HG03342 (cell line): ENCODE measurements around the gene HOXA7.

Experiments
- ATAC-seq: cut with Tn5 transposase; IDR thresholded peaks from one replicate; pipeline ENCODE4 v1.9.1; 2021; ENCODE audit warnings: mild to moderate bottlenecking, moderate library complexity; ENCODE audit not compliant: unreplicated experiment

The HOXA7 gene

DNA sequence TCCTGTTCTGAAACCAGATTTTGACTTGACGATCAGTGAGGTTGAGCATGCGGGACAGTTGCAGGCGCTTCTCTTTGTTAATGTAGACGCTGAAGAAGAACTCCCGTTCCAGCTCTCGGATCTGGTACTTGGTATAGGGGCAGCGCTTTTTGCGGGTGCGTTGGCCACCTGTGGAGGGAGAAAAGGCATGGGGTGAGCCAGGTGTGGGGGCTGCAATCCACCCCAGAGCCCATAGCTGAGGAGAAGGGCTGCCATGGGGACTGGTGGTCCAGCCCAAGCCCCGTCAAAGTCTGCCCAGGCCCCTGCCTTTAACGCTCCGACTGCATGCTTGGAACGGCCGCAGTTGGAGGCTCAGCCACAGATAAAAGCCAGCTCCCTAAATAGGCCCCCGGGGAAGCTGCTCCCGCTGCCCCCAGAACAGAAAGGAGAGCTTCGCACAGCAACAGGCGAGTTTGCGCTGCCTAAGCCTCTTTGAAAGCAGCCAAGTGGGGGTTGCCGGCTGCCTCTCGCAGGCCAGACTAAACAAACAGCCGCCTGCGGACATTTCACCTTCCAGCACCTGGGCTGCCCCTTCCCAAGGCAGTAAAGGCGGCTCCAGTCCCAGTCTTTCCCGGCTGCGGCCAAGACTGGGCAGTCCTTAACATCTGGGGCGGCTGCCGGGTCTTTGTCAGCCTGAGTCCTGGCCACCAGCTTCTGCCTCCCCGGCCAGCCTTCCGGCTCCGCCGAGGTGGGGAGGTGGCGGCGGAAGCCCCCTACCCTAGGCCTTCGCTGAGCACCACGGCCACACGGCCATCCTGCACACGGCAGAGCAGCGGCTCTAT is 26.6 kb upstream of the HOXA7 start:
- no peak for ATAC-seq

DNA sequence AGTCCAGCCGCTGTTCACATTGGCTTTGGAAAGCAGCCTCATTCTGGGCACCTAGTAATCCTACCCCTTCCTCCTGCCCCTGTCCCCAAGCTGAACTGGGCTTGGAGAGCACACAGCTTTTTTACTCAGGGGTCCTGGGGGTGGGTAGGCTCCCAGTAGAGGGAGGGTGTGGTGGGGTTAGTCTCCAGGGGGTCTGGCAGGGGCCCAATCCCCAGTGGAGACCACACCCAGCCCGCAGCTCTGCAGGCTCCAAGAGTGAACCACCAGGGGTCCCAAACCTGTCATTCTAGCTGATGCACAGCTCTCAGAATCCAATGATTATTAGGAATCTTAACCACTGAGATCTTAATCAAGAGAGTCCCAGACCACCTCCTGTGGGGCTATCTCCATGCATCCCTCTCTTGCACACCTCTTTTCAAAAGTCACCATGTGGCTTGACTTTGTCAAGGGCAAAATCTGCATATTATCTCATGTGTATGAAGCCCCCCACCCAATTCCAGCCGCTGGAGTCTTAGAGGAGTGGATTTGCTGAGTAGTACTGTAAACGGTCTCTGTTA is 25.9 kb upstream of the HOXA7 start:
- ATAC-seq, result no peak

DNA sequence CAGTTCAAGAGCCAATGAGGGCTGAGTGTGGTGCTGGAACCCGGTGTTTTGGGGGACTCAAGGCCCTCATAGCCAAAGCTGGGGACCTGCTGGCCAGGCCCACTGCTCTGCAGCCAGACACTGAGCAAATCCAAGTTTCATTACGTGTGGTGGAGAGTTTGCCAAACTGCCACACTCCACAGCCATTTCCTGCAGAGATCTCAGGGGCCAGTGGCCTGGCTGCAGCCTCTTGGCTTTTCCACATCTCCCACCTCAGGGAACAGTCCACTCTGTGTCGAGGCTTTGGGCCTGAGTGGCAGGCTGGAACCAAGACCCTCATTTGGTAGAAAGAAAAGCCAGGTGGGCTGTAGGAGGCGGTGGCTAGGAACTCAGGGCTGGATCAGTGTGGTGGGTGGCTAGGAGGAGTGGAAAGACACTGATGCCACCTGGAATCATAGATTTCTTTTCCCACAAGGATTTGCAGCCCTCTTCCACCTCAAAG is 25.4 kb upstream of the HOXA7 start:
- ATAC-seq, result no peak

DNA sequence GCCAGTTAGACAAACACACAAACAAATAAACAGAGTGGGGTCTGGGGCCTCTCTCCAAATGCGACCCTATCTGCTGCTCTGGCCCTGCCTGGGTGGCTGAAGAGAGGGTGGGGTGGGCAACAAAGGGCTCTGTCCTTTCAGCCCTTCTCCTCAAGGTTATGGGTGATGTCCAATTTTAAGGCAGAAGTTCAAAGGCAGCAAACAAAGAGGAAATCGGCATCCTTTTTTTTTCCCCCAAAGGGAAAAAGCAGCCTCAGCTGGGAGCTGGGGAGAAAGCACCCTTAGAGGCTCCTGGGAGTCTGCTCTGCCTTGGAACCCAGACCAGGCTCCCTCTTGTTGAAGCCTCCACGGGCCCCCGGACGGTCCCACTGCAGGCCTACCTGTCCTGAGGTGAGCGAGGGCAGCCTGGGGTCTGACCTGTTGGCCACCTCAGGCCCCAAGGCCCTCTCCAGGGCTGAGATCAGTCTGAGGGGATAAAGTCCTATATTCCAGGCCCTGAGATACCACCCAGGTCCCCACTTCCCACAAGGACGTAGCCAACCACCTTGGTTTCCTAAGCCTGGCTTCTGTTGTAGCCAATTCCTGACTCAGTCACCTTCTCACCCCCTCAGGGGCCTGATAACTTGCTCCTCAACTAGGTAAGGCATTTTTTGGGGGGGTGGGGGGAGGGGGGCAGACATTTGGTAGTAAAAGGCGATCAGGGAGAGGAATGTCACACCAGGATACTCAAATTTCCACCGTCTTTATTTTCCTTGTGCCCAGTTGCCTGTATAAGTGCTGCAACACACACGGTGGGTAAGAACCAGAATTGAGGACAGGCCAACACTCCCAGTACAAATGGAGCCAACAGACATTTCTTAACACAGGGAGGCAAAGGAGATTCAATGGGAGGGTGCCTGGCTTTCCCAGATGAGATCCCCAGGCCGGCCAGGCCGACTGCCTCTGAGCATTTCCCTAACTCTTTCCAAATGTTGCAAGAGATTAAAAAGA is 24.3 kb upstream of the HOXA7 start:
- no peak for ATAC-seq

DNA sequence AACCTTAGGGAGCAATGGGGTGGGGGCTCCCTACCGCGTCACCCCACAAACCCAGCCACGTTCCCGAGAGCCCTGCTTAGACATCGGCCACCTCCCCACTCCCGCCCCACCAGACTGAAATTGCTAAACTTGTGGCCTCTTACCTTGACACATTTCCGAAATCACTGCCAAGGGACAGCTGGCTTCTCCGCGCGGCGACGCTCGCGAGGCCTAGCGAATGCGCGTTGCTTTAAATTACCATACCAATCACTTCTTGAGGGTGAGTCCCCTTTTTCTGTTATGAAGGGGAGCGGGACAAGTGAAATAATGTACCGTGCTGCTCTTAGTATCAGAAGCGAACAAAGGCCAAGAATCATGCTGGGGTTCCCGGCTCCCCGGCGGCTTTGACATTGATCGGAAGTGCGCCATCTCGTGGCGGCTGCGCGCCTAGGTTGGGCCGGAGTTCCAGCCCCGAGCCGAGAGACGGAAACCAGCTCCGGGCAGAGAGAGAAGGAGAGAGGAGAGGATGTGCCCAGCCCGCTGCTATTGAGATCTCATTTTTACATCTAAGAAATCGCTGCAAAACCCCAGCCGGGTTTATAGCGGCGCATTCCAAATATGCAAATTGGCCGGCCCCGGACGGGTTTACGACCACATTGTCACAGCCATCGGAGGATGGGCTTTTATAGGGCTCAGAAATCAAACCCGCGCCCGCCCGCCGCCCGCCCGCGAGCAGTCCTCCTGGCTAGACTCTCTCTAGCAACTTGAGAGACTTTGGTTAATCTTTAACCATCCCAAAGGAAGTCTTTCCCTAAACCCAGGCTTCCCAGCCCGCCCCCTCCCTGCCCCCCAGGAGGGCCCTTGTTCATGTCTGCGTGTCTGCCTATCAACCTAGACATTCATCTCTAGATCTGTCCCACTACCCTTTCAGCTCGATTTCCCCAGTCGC is 23.3 kb upstream of the HOXA7 start:
- no peak for ATAC-seq

DNA sequence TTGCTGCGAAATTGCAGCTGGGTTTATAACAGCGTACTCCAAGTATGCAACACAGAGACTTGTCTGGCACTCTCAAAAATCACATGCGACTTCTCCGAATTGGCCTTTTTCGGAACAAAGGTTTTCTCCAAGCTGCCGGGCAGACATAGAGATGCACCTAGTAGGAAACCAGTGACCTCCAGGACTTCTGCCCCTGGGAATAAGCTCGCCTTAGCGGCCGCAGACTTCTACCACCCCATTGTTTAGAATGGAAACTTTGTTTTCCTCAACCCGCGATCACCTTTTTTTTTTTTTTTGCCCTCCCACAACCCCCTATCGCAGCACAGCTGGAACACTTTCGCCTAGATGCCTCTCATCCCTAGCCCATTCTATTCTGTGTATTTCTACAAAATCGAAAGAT is 22.6 kb upstream of the HOXA7 start:
- ATAC-seq, result no peak

DNA sequence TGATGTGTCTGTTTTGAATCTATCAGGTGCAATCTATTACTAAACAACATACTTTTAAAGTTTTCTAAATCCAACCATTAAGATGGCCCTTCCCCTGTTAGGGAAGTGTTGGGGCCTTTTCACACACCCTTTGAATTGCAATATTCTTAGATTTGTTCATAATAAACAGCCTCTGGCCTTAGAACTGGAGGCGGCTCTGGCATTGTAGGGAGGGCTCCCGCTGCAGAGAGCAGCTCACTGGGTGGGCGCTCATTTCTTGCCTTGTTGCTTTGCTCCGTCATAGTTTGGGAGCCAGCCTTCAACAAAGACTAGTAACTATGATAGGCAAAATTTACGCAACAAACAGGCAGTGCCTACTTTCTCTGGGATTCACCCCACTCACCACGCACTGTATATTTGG is 21.9 kb upstream of the HOXA7 start:
- no peak for ATAC-seq

DNA sequence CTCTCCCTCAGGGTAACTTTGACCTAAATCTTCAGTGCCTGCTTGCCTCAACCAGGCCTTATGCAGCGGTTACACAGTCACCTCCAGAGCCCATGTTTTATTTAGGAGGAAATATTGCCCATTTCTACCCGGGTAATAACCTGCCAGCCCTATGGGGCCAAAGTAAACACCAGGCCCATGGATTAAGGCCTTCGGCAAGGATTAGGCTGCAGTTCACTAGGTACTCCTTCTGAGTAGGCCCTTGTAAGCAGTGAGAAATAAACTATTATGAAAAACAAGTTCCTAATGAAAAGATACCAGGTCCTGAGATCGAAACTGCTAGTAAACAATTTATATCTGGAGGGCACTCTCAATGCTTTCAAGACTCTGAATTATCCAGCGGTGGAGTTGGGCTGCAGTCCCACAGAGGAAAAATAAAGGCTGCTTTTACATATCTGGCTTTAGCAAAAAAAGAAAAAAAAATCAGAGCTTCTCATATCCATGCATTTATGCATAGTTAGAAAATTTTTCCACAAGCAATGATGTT is 21.4 kb upstream of the HOXA7 start:
- no peak for ATAC-seq

DNA sequence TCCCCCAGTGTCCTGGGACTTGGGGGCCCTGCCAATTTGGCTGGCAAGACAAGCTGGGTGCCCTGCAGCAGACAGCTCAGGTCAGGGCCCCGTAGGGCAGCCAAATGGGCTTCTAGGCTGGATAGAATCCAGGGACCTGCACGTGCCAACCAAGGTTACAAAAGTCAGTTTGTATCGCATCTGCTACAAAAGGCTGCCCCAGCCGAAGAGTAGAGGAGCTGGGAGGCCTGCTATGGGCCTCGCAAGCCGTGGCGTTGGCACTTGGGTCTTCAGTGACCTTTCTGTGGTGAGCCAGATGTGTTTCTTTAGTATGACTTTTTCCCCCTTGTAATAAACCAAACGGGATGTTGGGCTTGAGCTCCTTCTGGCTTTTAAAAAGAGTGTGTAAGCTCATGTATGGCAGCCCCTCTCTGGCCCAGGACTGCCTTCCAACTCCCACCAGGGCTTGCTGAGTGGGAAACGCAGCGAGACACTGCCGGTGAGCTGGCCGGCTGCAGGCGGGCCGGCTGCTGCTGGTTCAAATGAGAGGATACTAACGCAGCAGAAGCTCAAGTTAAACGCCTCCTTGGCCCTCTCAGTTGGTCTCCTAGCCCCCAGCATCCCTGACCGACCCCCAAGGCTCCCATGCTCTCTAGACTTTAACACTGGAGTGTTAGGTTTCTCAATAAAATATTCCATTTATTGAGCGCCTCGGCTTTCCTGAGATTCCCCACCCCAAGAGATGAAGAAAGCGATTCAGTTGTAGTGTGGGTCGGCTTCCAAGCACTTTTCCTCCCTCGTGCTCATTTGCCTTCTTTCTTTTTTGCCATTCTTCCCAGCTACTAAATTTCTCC is 20.7 kb upstream of the HOXA7 start:
- no peak for ATAC-seq

DNA sequence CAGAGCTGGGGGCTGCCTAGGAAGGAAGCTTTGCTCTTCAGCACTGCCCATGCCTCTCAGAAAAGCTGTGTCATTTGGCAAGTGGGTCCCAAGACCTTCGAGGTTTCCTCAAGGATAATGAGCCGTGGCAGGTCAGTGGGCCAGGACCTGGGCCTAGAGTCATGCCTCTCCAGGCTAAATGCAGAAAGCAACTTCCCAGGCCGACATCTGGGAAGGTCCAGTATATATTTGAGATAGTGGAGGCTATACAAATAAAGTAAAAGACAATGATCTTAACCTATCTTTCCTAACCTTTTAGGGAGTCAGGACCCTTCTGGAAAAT is 20.0 kb upstream of the HOXA7 start:
- ATAC-seq, result no peak

DNA sequence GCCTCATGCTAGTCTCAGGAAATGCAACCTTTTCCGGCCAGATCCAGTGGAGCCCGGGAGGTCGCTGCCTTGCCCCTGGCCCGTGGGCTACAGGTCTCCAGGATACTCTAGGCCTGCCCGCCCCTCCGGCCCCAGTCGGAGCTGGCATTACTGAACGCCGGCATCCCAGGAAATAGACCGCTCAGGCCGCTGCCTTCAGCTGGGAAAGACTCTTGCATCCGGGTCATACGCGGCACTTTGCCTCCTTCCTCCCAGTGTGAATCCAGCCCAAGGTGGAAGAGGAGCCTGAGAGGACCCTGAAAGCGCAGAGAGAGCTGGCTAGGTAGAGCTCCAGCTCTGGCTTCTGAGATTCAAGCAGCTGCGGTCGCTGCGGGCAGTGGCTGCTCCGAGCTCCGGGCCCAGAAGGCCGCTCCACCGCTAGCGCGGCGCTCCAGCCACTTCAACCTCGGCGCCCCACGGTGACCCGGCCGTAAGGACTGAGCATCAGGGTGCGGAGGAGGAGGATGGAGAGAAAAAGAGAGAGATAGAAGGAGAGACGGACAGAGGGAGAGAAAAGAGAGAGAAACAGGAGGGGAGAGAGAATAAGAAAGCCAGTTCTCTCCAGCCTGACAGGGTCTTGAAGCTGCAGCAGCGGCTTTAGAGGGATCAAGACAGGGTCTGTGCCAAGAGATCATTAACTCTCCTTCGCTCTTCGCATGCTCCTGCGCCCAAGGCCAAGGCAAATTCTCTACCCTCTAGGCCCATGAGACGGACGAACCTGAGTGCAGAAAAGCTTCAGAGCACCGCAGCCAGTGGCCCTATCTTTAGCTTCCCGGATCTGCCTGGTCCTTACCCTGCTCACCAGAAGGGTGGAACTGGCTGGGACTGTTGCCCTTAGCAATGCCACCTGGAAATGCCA is 19.4 kb upstream of the HOXA7 start:
- ATAC-seq, result no peak

DNA sequence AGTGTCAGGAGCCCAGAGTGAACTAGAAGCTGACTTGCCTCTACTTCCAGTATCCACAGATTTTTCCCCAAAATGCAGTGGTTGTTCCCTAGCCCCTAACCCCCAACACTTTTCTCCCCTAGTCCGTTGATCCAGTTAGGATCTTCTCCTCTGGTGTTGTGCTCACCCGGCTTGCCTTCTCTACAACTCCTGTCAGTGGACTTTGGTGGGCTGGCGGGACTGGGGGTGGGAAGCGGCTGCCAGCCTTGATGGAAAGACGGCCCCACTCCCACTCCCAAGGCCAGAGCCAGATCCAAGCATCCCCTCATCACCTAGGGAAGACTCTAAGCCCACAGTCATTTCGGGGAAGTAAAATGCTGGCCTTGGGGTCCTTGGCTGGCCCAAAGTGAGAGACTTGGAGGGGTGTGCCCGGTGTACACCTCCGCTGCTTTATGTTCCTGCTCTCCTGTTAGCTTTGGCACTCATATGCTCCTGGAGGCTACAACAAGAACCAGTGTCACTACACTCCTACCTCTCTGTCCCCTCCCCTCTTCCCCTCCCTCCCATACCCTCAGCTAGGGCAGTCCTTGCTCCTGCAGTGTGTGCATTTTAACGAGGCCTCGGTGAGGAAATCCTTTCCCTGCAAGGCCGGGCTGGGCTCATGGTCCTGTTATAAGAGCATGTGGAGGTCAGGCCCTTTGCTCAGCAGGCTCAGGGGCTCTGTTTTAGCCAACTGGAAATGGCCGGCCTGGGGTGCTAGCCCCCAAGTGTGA is 18.6 kb upstream of the HOXA7 start:
- no peak for ATAC-seq

DNA sequence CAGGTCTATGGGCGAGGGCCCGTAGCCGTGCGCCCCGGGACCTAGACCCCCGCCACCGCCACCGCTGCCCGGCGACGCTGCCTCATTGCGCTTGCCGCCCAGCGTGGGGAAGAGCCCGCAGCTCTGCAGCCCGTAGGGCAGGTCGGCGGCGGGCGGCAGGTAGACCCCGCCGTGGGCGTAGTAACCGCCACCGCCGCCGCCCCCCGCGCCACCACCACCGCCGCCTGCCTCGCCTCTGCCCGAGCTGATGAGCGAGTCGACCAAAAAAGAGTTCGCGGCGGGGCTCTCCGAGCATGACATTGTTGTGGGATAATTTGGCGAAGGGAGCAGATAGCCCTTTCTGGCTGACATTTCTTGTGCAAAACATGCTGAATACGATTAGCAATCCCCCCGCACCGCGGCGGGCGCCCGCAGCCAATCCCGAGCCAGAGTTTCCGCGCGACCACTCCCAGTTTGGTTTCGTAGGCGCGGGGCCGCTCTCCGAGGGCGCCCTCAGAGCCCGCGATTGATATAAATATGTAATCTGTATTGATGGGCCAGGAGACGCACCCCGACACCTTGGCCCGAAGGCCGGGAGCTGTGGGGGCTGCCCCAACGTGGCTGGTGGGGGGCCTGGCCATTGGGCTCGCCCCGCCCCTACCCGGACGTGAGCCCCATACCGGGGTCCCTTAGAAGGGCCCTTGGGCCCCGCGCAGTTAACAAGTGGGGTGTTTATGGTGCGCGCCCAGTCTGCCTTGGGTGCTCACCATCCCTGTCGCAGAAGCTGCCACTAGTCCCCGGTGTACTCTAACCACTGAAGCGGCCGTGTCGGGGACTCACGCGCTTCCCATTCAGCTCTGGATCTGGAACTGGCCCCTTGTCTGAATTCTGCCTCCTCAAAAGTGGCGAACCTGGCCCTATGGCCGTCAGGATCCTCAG is 17.7 kb upstream of the HOXA7 start, which contains the start of gene HOXA10:
Gene HOXA10, minus strand, starts transcription at position 365 of the 918 bp plus-strand sequence. Its CDS starts 14 bp downstream, at position 351.
- ATAC-seq, result no peak

DNA sequence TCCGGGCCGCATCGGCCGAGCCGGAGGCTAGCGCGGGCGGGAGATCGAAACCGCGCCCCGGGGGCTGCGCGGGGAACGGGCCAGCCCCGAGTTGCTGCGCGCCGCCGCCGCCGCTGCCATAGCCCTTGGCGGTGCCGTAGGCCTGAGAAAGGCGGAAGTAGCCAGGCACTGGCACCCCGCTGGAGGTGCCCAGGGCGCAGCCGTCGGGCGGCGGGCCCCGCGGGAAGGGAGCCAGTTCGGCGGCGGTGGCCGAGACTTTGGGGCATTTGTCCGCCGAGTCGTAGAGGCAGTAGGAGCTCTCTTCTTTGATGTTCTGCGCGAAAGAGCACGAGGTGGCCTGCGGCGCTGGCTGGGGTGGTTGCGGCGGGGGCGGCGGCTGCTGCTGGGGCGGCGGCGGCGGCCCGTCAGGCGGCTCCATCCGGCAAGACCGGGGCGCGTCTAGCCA is 17.1 kb upstream of the HOXA7 start:
- ATAC-seq, result no peak

DNA sequence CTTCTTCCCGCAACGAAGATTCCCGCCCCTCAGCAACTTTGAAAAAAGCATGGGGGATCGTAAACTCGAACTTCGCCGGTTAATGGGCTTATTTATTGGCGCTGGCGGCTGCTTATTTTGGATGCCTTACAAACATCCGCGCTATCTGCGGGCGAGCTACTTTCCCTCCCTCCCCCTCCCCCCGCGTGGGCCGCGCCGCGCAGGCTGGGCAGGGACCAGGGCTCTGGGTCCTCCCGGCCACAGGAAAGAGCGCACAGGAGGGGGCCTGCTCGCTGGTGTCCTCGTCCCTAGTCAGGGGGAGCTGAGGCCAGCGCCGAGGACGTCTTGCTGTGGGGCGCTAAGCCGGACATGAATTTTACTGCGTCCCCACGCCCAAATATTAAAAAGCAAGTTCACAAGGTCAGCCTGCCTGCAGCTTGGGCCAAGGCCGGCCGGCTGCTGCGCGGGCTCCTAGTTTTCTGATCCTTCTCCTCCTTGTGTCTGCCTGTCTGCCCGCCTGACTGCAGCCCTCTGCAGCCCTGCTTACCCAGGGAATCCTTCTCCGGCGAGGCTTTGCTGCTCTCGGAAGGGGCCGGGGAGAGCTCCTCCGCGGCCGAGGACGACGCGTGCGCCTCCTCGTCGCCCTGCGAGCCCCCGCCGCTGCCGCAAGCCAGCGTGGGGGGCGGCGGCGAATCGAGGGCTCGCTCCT is 16.5 kb upstream of the HOXA7 start:
- ATAC-seq, result no peak

DNA sequence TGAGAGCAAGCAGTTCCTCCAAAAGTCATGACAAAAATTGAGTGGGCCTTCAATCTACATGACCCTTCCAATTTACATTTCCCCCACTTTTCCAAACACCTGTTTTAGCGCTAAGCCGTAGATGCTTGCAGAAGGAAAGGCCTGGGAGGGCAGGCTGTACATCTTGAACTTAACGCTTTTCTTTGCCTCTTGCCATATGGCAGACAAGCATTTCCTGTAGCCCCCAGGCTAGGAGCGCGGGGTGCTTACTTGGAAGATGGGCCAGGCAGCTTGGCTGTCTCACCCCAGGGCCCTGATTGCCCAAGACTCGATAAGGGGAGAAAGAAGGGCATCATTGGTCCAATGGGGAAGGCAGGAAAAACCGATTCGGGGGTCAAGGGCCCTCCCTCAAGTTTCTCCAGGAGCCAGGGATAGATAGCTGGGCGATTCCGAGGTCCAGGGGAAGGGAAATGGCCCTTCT is 15.9 kb upstream of the HOXA7 start:
- ATAC-seq, result no peak
